KOPT-K1 (cell line): ENCODE data around the gene PGK2.
"Not testable (repeated sequence)": the region's sequence is repeated elsewhere in the genome, so short reads cannot be mapped to it uniquely, and the experiment has no call there.

Experiments used
- H3K27ac ChIP-seq: fragments of 200-600 bp; sonication (generic); 2 replicates; pipeline ENCODE4 v1.5.1; 2016; ENCODE audit warnings: antibody characterized with exemption, mild to moderate bottlenecking, low read depth, low read length; ENCODE audit not compliant: poor library complexity, severe bottlenecking
- H3K36me3 ChIP-seq: fragments of 200-600 bp; sonication (generic); 2 replicates; pipeline ENCODE4 v1.5.1; 2017; ENCODE audit warnings: antibody characterized with exemption, mild to moderate bottlenecking, low read length, moderate library complexity; ENCODE audit not compliant: insufficient read depth
- H3K9me3 ChIP-seq: fragments of 200-600 bp; sonication (generic); 2 replicates; pipeline ENCODE4 v1.5.1; 2017; ENCODE audit warnings: antibody characterized with exemption, low read length, mild to moderate bottlenecking; ENCODE audit not compliant: insufficient read depth, poor library complexity, severe bottlenecking

PGK2 gene

DNA sequence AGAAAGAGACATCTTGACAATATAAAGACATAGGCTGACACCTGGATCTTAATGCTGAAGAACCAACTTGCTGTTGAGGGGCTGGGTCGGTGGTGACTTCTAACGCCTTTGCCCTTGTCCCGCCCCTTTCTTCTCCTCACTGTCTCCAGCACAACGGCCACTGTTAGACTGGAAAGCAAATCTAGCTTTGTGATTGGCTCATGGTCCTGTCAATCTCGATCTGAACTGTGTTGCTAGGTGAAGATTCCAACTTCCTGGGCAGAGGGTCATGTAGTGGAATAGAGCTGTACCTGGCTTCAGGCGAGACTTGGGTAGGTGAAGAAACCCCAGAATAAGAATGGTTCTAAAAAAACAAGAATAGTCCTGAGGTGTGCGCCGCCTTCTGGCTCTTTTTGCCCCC, at the start of gene PGK2:
PGK2 (minus strand) TSS at position 110 of the 400 bp plus-strand sequence; CDS start at position 12, 98 bp downstream.
- no peaks in the 10 kb centered on the region for H3K36me3 ChIP-seq
- H3K27ac ChIP-seq = no peak within 1 kb of the TSS
- no peaks in the 10 kb centered on the region for H3K9me3 ChIP-seq

DNA sequence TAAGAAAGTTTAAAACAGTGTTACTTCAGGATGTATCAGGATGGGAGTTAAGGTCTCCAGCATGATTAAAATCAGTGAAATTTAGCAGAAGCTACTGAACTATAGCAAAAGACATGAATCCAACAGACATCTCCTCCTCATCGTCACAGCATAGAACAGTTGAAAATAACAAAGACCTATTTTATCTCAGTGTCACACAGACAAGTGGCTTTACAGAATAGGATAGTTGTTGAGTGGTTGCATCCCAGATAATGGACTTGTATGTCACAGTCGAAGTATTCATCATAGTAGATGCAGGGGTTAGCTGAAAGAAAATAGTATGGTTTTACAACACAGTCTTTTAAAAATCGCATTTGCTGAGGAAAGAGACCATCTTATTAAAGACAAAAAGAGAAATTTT, 48.1 kb upstream of the PGK2 start:
- no peaks in the 10 kb centered on the region for H3K36me3 ChIP-seq
- H3K9me3 ChIP-seq = no peaks in the 10 kb centered on the region
- no peak overlapping the region for H3K27ac ChIP-seq

DNA sequence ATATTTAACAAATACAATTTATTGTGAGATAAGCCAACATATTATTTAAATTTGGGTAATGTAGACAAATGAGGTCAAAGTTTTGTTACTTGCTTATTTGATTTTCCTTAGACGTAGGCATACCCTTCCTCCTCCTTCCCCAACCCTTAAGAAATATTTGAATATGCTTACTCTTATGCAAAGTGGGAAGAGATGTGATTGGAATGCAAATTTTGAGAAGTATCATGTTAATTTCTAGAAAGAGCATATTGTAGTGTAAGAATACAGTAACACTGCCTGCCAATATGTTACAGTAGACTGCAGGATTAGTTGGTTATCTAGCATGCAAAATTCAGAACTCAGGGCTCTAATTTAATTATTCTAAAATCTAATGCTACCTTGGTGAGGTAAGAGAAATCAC, 46.3 kb upstream of the PGK2 start:
- Histone ChIP-seq H3K36me3 (no peaks in the 10 kb centered on the region), H3K9me3 (no peaks in the 10 kb centered on the region), H3K27ac (no peak overlapping the region)

DNA sequence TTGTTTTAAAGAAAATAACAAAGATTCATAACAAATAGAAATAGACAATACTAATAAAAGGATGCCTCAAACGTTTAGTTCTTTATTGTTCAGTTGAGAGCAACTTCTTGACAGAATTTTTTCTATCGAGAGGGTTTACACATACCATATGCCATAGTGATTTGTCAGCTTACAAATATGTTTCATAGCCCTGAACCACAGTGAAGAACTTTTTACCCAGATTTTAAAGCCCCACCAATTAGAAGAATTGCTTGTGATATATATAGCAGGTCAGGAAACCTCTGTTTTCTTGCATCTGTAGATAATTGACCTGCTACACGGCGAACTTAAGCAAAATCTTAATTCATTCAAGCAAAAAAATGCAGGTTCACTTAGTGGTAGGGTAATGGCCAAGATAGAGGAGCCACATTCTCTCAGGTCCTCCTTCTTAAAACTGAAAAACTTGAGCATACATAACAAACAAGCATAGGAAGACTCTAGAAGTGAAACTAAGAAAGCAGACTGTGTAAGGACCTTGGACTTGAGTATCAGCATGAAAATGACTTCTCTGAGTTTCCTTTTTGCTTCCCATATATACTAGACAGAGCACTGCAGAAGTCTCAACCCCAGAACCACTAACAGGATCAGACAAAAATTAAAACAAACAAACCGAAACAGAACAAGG, 39.8 kb upstream of the PGK2 start:
- Histone ChIP-seq H3K36me3 (no peaks in the 10 kb centered on the region), H3K9me3 (no peaks in the 10 kb centered on the region), H3K27ac (no peak overlapping the region)

DNA sequence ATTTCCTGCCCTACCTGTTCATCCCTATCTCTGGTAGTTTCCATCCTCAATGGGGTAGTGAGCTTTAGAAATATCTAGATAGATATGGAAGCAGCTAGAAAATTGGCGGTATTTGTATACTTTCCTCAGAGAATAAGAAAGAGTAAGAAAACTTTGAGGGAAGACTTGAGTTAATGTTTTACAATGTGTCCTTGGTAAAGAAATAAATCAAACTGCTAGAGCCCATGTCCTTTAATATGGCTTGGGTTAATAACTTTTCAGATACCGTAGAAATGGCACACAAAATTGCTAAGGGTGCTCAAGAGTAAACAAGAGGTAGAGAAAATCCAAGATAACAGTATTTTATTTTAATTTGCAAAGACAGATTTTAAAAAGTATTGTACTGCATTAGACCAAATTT, 28.1 kb upstream of the PGK2 start:
- H3K27ac ChIP-seq = no peak overlapping the region
- H3K9me3 ChIP-seq = no peaks in the 10 kb centered on the region
- no peaks in the 10 kb centered on the region for H3K36me3 ChIP-seq

DNA sequence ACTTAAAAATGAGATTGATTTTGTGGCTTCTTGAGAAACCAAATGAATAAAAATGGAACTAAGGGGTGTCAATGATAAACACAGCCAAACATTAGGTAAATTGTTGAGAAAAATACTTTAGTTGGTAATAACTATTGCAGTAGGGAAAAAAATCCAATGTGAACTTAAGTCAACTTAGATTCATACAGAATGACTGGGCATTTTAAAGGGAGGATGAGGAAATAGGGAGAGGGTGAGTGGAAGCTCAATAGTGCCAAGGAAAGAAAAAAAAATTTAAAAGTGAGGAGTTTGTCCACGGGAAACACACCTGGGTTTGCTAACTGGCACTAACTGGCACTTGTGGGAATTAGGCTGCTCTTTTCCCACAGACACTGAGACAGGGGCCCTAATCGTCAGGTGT, 26.2 kb upstream of the PGK2 start:
- Histone ChIP-seq H3K27ac (no peak overlapping the region), H3K36me3 (no peaks in the 10 kb centered on the region), H3K9me3 (no peaks in the 10 kb centered on the region)

DNA sequence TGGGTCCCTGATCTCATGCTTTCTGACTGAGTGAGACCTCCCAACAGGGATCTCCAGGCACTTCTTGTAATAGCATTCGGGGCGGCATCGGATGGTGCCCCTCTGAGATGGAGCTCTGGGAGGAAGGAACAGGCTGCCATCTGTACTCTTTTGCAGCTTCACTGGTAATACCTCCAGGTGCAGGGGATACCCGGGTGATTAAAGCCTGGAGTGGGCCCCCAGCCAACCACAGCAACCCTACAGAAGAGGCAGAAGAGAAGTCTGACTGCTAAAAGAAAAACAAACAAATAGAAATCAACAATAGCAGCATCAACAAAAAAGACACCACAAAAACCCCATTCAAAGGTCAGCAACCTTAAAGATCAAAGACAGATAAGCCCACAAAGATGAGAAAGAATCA, 19.1 kb upstream of the PGK2 start:
- Histone ChIP-seq H3K9me3 (no peaks in the 10 kb centered on the region), H3K36me3 (no peaks in the 10 kb centered on the region), H3K27ac (no peak overlapping the region)

DNA sequence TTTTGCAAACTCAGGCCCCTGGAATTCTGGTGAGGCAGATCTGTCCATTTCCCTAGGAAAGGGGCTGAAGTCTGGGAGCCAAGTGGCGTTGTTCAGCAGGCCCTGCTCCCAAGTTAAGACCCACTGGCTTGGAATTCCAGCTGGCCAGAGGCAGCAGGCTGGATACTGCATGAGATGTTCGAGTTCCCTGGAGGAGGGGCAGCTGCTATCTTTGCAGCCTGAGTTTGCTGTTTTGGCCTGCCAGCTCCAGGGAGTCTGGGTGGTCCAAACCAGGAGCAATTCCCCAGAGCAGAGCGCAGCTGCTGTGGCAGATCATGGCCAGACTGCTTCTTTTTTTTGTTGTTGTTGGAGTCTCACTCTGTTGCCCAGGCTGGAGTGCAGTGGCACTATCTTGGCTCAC, 18.2 kb upstream of the PGK2 start:
- Histone ChIP-seq H3K9me3 (no peaks in the 10 kb centered on the region), H3K36me3 (no peaks in the 10 kb centered on the region), H3K27ac (no peak overlapping the region)

DNA sequence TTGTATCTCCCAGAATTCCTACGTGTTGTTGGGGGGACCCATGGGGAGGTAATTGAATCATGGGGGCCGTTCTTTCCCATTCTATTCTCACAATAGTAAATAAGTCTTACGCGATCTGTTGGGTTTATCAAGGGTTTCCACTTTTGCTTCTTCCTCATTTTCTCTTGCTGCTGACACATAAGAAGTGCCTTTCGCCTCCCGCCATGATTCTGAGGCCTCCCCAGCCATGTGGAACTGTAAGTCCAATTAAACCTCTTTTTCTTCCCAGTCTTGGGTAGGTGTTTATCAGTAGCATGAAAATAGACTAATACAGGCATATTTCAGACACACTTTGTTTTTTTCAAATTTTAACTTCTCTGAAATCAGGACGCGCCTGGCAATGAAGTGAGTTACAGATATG, 14.4 kb upstream of the PGK2 start:
- Histone ChIP-seq H3K9me3 (no peaks in the 10 kb centered on the region), H3K27ac (no peak overlapping the region), H3K36me3 (no peaks in the 10 kb centered on the region)

DNA sequence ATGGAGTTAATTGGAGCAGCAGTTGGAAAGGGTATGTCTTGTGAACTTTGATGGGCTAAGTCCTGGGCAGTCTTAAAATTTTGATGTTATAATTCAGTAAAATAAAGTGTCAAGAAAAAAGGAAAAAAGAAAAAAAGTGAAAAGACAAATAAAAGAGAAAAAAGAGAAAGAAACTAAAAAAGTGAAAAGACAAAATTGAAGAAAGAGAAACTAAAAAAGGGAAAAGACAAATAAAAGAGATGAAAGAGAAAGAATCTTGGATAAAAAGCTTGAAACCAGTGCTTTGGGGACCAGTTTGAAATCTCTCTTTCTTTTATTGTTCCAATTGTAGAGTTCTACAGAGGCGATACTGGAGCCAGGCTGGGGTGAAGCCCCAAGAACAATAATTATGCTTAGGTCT, 12.0 kb upstream of the PGK2 start:
- H3K9me3 ChIP-seq = no peaks in the 10 kb centered on the region
- no peaks in the 10 kb centered on the region for H3K36me3 ChIP-seq
- no peak overlapping the region for H3K27ac ChIP-seq

DNA sequence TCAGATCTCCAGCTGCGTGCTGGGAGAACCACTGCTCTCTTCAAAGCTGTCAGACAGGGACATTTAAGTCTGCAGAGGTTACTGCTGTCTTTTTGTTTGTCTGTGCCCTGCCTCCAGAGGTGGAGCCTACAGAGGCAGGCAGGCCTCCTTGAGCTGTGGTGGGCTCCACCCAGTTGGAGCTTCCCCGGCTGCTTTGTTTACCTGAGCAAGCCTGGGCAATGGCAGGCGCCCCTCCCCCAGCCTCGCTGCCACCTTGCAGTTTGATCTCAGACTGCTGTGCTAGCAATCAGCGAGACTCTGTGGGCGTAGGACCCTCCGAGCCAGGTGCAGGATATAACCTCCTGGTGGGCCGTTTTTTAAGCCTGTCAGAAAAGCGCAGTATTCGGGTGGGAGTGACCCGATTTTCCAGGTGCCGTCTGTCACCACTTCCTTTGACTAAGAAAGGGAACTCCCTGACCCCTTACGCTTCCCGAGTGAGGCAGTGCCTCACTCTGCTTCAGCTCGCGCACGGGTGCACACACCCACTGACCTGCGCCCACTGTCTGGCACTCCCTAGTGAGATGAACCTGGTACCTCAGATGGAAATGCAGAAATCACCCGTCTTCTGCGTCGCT, 9.9 kb upstream of the PGK2 start:
- H3K27ac ChIP-seq, H3K9me3 ChIP-seq, H3K36me3 ChIP-seq: not testable (repeated sequence)

DNA sequence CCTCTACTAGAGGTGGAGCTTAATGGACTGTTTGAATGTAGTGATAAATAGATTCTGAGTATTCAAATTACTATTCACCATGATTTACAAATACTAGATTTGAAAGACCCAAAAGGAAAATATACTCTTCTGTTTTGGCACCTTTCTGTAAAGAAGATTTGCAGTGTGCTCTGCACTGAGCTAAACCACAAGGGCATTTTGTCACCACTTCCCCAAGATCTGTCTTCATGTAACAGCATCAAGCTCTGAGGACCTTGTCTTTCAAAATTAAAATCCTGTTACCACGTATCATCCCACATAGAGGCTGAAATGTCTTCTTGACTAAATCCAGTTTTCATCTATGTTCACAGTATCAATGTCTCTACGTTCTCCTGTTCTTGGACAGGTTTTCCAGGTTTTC, 3.3 kb upstream of the PGK2 start:
- no peak overlapping the region for H3K27ac ChIP-seq
- H3K9me3 ChIP-seq = no peaks in the 10 kb centered on the region
- H3K36me3 ChIP-seq = no peaks in the 10 kb centered on the region

DNA sequence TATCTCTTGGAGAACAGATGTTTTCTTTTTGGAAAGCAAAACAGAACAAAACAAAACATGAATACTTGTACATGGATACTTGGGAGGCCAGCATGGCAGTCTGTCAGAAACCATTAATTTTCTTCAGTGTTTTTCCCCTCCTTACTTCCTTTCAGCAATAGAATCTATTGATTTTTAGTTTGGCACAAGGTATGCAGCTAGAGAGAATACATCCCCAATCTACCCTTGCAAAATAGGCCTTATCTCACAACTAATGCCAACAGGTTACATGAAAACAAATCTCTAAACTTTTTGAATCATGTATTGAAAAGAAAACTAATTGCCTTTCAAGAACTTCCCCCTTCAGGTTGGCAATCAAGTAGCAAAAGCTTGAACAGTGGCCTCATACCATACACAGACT, 2.8 kb downstream of the PGK2 start:
- Histone ChIP-seq H3K36me3 (no peaks in the 10 kb centered on the region), H3K27ac (no peak overlapping the region), H3K9me3 (no peaks in the 10 kb centered on the region)

DNA sequence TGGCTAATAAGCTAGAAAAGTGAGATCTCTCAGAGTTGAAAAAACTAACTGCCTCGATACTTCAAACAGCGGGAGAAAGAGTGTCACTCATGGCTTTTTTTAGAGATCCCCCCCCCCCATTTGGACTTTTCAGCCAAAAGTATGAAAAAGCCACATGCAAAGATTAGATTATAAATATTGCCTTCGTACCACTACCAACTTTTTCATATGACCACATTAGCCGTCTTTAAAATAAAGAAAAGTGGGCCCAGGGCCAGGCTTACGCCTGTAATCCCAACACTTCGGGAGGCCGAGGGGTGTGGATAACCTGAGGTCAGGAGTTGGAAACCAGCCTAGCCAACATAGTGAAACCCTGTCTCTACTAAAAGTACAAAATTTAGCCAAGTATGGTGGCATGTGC, 4.4 kb downstream of the PGK2 start:
- H3K27ac ChIP-seq = no peak overlapping the region
- H3K36me3 ChIP-seq = no peaks in the 10 kb centered on the region
- no peaks in the 10 kb centered on the region for H3K9me3 ChIP-seq

DNA sequence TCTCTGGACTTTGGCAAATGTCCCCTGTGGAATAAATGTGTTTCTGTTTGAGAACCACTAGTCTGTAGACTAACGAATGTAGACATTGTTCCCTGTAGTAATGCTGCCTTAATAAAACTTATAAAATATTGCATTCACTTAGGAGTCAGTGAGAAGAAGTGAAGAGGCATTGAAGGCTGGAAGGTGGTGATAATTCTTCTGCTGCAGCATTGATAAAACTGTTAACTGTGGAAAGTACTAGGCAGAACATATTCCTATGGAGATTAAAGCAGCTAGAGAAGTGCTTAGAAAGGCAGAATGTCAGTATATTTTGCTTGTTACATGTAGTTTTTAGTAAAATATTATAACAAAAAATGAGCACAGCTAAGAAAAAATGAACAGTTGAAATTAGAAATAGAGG, 4.8 kb downstream of the PGK2 start:
- no peak overlapping the region for H3K27ac ChIP-seq
- no peaks in the 10 kb centered on the region for H3K9me3 ChIP-seq
- no peaks in the 10 kb centered on the region for H3K36me3 ChIP-seq

DNA sequence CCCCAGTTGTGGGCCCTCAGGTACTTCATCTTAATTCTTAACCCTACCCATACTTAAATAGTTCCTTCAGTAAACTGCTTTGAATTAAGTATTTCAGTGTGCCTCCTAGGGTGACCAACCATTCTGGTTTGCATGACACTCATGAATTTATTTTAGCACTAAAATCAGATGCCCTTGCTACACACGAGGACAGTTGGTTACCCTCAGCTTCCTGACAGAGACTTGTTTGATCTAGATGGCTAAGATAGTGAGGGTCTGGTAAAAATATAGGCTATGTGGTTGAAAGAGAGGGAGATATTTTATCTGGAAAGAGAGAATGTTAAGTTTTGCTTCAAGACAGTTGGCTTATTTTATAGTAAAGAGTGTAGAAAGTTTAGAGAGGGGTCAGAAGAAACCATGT, 10.6 kb downstream of the PGK2 start:
- Histone ChIP-seq H3K9me3 (no peaks in the 10 kb centered on the region), H3K27ac (no peak overlapping the region), H3K36me3 (no peaks in the 10 kb centered on the region)
